ENCODE results near the gene SIGLEC1.

Gene SIGLEC1

GRCh38 chr20:3719046-3719445 is 6.6 kb upstream of the SIGLEC1 start:
- Histone ChIP-seq H3K27ac (replicated peaks) (no peak overlapping the region), H3K4me3 (replicated peaks; ENCODE audit: insufficient read depth, low read length) (no peak overlapping the region), H3K27me3 (ENCODE audit: insufficient read depth, poor library complexity, severe bottlenecking) (no peaks in the 10 kb centered on the region)
- DNase-seq (ENCODE audit: low read depth in 1 of 2, low spot score in 1 of 2) = no peak
- TF ChIP-seq SPI1 (IDR thresholded peaks at IDR 0.05; ENCODE audit: borderline replicate concordance, low read depth) = no peak
- no peak for TF ChIP-seq REST (IDR thresholded peaks at IDR 0.05; ENCODE audit: insufficient replicate concordance, low read depth)

- DNase-seq (ENCODE audit: low read depth in 1 of 2, low spot score in 1 of 2) = peak in 1 of 2 experiments; percentile 41
- TF ChIP-seq REST (IDR thresholded peaks at IDR 0.05; ENCODE audit: insufficient replicate concordance, low read depth) (no peak), POLR2AphosphoS5 (IDR thresholded peaks at IDR 0.05; ENCODE audit: low read depth) (no peak)
- TF ChIP-seq, protein P1, sequence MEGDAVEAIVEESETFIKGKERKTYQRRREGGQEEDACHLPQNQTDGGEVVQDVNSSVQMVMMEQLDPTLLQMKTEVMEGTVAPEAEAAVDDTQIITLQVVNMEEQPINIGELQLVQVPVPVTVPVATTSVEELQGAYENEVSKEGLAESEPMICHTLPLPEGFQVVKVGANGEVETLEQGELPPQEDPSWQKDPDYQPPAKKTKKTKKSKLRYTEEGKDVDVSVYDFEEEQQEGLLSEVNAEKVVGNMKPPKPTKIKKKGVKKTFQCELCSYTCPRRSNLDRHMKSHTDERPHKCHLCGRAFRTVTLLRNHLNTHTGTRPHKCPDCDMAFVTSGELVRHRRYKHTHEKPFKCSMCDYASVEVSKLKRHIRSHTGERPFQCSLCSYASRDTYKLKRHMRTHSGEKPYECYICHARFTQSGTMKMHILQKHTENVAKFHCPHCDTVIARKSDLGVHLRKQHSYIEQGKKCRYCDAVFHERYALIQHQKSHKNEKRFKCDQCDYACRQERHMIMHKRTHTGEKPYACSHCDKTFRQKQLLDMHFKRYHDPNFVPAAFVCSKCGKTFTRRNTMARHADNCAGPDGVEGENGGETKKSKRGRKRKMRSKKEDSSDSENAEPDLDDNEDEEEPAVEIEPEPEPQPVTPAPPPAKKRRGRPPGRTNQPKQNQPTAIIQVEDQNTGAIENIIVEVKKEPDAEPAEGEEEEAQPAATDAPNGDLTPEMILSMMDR (IDR thresholded peaks at IDR 0.05; ENCODE audit: insufficient read depth, low read length) = peak; percentile 56
- H3K27ac ChIP-seq (replicated peaks) = no peak overlapping the region
- no peaks in the 10 kb centered on the region for H3K27me3 ChIP-seq (ENCODE audit: insufficient read depth, poor library complexity, severe bottlenecking)
- H3K4me3 ChIP-seq (replicated peaks; ENCODE audit: insufficient read depth, low read length) = no peak overlapping the region
Measured at GRCh38 chr20:3716195-3716834, 3.9 kb upstream of the SIGLEC1 start.

GRCh38 chr20:3714092-3714491 is 1.7 kb upstream of the SIGLEC1 start:
- H3K4me3 ChIP-seq (replicated peaks; ENCODE audit: insufficient read depth, low read length) = no peak overlapping the region
- H3K27me3 ChIP-seq (ENCODE audit: insufficient read depth, poor library complexity, severe bottlenecking) = no peaks in the 10 kb centered on the region
- DNase-seq (ENCODE audit: low read depth in 1 of 2, low spot score in 1 of 2) = peak in 1 of 2 experiments; percentile 14
- peak; percentile 55; the same call in 1 of the 2 replicates for TF ChIP-seq SPI1 (IDR thresholded peaks at IDR 0.05; ENCODE audit: borderline replicate concordance, low read depth)
- no peak for TF ChIP-seq POLR2AphosphoS5 (IDR thresholded peaks at IDR 0.05; ENCODE audit: low read depth)
- no peak overlapping the region for H3K27ac ChIP-seq (replicated peaks)

DNA sequence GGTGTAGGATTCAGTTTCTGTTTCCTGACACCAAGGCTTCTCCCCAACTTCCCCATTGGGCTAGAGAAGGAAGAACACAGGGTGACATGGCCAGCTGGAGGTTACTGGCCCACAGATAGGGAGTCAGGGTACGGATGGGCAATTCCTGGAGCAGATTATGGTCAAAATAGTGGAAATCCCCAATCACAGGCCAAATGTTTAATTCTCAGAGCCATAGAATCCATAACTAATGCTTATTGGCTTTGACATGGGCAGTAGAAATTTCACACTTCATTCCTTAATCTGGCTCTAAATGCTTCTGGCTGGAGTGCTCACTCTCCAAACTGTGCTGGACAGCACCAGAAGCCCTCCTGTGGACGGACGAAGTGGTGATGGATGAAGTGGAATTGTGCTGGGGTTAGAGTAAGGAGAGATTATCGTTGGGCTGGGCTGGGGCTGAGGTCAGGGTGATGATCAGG is 887 bp downstream of the SIGLEC1 start:
- Histone ChIP-seq H3K27me3 (ENCODE audit: insufficient read depth, poor library complexity, severe bottlenecking) (no peaks in the 10 kb centered on the region), H3K4me3 (replicated peaks; ENCODE audit: insufficient read depth, low read length) (no peak overlapping the region), H3K27ac (replicated peaks) (no peak overlapping the region)
- peak; percentile 74 for TF ChIP-seq REST (IDR thresholded peaks at IDR 0.05; ENCODE audit: insufficient replicate concordance, low read depth)
- no peak for TF ChIP-seq GABPA (IDR thresholded peaks at IDR 0.05; ENCODE audit: low read depth)
- peak in 1 of 2 experiments; percentile 9 for DNase-seq (ENCODE audit: low read depth in 1 of 2, low spot score in 1 of 2)
